Dermis blood vessel endothelial cell (primary cell): ENCODE measurements around the gene AMN1. TPM values are rescaled to one million over a fixed set of nuclear protein-coding genes. Genes with fewer than 3 reads are reported as not detected.
"Not testable (repeated sequence)": the region's sequence is repeated elsewhere in the genome, so short reads cannot be mapped to it uniquely, and the experiment has no call there.

Experiments
- DNase-seq: peaks from one replicate; pipeline ENCODE4 v3.0.0; 2010
- total RNA-seq: library from RNA; depleted of rRNA; stranded (reverse); fragments of >200 nt; gene quantifications from 2 replicates; pipeline ENCODE4 v1.2.3, GENCODE V29; 2014

AMN1 gene
- 17.5 and 18.1 TPM in 2 replicates for total RNA-seq

DNA sequence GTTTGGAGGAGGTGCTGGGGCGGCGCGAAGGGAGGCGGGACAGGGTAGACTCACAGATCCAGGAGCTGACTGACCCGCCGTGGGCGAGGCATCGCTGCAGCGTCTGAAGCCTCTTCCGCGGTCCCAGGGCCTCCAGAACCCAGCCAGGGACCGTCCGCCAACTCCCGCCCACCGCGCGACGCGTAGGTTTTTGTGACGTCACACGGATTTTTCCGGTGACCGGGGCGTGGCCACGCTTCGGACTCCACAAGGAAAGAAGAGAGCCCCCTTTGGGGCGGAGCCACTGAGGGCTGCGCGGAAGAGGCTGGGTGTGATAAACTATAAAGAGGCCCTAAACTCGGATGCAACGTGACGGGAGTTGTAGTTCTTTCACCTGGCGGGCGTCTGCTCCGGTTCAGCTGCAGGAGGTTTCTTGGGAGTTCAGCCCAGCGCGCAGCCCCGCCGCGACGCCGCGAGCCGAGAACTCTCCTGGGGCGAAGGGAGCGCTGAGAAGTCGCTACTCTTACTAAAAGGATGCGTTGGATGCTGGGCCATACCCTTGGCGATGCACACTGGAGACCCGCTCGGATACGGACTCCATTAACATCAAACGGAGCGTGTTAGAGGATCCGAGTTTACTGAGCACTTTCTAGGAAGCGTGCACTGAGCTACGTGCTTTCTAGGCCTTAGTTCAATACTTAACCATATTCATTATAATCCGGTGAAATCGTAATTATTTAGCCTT, at the start of gene AMN1:
AMN1 (minus strand) TSS at position 105 of the 724 bp plus-strand sequence; CDS start at position 92, 13 bp downstream.
- peak; percentile 99 for DNase-seq

- no peak for DNase-seq
Observed at GRCh38 chr12:31773867-31774266, 45.0 kb upstream of the AMN1 start.

DNA sequence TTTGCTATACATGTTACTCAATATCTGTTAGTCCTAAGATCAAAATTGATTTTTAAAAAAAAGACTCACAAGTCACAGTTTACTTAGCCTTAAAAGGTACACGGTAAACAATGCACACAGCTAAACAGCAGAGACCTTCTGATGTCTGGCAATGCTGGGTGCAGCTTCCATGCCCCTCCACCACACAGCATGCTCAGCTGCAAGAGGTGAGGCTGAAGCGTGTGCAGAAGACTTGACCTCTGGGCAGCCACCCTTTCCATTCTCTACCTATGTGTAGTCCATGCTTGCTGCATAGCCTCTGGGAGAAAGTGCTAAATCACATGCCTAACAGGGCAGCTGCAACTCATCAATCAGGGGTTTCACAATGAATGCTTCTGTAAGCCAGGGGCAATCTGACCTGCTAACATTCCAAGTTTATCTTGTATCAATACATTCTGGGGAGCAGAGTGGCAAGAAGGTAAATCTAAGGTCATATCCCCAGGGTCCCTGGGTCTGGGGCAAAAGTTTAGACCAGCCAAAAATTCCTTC, 44.5 kb upstream of the AMN1 start:
- no peak for DNase-seq

DNA sequence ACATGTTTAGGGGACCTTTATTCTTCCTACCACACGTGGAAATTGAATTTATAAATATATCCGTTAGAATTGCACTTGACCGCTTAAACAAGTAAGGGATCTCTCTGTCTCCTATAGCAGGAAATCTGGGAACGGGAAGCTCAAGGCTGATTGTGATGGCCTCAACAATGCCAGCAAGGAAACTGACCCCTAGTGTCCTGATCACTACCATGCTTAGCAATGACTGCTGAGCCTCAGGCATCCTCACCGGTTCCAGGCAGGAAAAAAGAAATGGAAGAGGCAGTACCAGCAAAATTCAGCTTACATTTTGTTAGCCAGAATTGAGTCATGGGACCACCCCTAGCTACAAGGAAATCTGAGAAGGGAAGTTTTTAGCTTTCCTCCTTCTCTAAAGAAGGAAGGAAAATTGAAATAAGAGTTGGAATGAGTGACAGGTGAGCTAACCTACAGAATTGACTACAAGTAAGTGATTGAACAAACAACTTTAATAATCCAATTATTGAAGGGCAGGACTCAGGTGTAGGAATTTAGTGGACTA, 43.9 kb upstream of the AMN1 start:
- peak; percentile 44 for DNase-seq

- no peak for DNase-seq
Observed at GRCh38 chr12:31772186-31772585, 43.4 kb upstream of the AMN1 start.

DNA sequence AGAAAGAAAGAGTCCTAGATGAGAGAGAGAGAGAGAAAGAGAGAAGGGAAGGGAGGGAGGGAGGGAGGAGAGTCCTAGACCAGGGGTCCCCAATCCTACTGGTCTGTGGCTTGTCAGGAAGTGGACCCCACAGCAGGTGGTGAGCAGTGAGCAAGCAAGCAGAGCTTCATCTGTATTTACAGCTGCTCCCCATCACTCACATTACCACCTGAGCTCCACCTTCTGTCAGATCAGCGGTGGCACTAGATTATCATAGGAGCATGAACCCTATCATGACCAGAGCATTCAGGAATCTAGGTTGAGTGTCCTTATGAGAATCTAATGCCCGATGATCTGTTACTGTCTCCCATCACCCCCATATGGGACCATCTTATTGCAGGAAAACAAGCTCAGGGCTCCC, 39.2 kb upstream of the AMN1 start:
- no peak for DNase-seq

- peak; percentile 29 for DNase-seq
Observed at GRCh38 chr12:31765931-31766330, 37.1 kb upstream of the AMN1 start.

- DNase-seq, result no peak
Observed at GRCh38 chr12:31759632-31760459, 31.0 kb upstream of the AMN1 start.

DNA sequence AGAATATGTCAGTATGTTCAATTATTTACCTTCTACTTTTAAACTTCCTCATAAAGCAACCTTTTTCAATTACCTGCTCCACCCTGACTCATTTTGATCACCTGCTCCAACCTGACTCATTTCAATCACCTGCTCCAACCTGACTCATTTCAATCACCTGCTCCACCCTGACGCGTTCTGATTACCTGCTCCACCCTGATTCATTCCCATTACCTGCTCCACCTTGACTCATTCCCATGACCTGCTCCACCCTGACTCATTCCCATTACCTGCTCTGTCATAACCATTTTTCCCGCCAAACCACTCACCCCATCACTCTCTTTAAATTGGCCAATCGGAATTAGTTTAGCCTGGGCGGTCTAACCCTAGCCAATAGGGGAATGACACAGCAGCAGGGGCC, 29.5 kb upstream of the AMN1 start:
- DNase-seq, result not testable (repeated sequence)

DNA sequence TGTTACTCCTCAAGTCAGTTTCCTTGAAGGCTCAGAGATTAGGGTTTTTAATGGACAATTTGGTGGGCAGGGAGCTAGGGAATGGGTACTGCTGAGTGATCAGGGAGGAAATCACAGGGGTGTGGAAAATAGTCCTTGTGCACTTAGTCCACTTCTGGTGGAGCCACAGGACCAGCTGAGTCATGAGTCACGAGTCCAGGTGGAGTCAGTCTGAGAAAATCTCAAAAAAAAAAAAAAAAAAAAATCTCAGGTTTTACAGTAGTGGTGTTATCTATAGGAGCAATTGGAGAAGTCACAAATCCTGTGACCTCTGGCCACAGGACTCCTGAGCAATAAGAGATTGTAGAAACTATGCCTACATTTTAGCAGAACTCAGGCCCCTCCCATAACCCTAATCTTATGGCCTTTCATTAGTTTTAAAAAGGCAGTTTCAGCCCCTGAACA, 28.2 kb upstream of the AMN1 start:
- peak; percentile 70 for DNase-seq

DNA sequence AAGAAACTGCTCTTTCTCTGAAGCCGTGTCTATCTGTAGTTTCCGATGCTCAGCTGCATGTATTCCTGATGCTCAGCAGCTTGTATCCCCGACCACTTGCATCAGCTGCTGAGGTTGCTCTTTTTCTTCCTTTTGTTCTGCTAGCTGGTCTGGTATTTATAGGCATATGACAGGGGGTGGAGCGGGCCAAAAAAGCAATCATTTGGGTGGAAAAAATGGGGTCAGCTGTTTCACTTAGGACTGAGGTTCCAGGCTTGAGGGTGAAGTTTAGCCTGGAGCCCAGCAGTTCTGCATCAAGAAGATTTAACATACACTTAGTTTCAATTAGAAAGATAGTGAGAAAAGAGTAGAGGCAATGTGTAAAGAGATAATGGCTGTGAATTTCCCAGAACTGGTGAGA, 23.6 kb upstream of the AMN1 start:
- DNase-seq, result no peak

GRCh38 chr12:31751085-31751484, 22.3 kb upstream of the AMN1 start:
- no peak for DNase-seq

DNA sequence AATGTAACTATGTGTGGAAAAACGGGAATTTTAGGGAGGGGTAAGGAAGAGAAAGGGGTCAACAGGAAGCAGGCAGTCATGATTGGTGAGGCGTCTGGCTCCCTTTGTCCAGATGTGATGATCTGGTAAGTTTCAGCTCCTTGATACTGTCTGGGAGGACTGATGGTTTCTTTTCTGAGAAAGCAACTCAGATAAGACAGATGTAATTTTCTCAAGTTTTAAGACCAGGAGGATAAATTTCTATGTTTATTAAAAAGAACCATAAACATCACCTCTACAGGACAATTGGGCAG, 21.9 kb upstream of the AMN1 start:
- peak; percentile 29 for DNase-seq

GRCh38 chr12:31749024-31749704, 20.3 kb upstream of the AMN1 start:
- DNase-seq, result peak; percentile 99

DNA sequence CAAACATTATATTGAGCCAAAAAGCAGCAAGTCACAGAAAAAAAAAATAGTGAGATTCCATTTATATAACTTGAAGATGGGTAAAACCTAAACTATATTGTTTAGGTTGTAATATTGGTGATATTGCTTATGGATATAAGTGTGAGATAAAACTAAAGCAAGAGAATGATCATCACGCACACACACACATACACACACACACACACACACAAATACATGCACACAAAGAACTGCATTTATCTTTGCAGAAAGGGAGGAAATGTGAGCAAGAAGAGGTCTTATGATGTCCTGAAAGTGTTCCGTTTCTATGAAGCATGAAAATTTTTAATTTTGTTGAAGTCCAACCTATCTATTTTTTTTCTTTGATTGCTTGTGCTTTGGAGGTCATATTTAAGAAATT, 16.4 kb upstream of the AMN1 start:
- DNase-seq, result no peak

GRCh38 chr12:31744363-31744762, 15.5 kb upstream of the AMN1 start:
- DNase-seq, result not testable (repeated sequence)

GRCh38 chr12:31742891-31743290, 14.1 kb upstream of the AMN1 start:
- DNase-seq, result no peak

- no peak for DNase-seq
Observed at GRCh38 chr12:31740628-31741027, 11.8 kb upstream of the AMN1 start.

GRCh38 chr12:31737763-31738162, 8.9 kb upstream of the AMN1 start:
- no peak for DNase-seq

DNA sequence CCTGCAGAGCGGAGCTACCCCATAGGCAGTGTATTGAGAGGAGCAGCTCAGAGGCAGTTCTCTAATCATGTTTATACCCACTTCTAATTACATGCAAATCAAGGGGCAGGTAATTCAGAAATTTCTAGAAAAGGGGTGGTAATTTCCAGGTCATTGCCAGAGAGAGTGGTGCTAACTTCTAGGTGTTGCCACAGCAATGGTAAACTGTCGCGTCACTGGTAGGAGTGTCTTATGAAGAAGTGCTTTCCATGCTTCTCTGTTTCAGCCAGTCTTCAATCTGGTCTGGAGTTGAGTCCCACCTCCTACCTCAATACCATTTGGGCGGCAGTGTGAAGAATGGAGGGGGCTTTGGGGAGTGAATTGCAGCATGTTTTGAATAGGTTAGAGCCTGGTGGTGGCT, 8.5 kb upstream of the AMN1 start:
- no peak for DNase-seq

GRCh38 chr12:31736472-31736871, 7.7 kb upstream of the AMN1 start:
- peak; percentile 46 for DNase-seq

DNA sequence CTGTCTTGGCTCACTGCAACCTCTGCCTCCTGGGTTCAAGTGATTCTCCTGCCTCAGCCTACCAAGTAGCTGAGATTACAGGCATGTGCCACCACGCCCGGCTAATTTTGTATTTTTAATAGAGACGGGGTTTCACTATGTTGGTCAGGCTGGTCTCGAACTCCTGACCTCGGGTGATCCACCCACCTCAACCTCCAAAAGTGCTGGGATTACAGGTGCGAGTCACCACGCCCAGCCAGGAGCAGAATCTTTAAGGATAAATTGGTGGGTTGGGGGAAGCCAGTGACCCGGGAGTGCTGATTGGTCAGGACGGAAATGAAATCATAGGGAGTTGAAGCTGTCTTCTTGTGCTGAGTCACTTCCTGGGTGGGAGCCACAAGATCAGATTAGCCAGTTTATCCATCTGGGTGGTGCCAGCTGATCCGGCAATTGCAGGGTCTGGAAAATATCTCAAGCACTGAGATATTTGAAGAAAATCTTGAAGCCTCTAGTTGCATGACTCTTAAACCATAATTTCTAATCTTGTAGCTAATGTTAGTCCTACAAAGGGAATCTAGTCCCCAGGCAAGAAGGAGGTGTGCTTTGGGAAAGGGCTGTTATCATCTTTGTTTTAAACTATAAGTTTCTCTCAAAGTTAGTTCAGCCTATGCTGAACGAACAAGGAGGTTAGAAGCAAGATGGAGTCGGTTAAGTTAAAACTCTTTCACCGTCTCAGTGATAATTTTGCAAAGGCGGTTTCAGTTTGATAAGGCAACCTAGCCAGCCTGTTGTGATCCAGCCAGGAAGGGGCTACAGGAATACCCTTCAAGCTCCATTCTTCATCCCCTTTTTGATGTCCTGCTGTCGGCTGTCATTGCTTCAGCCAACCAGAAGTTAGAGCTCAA, 5.0 kb upstream of the AMN1 start:
- not testable (repeated sequence) for DNase-seq
